GM18499 (cell line): ENCODE results near the gene ALAD.
"Not testable (repeated sequence)": the region's sequence is repeated elsewhere in the genome, so short reads cannot be mapped to it uniquely, and the experiment has no call there.

Experiments
- ATAC-seq: cut with Tn5 transposase; IDR thresholded peaks from one replicate; pipeline ENCODE4 v1.9.1; 2021; ENCODE audit warnings: moderate number of reproducible peaks; ENCODE audit not compliant: insufficient read depth, unreplicated experiment

ALAD gene

DNA sequence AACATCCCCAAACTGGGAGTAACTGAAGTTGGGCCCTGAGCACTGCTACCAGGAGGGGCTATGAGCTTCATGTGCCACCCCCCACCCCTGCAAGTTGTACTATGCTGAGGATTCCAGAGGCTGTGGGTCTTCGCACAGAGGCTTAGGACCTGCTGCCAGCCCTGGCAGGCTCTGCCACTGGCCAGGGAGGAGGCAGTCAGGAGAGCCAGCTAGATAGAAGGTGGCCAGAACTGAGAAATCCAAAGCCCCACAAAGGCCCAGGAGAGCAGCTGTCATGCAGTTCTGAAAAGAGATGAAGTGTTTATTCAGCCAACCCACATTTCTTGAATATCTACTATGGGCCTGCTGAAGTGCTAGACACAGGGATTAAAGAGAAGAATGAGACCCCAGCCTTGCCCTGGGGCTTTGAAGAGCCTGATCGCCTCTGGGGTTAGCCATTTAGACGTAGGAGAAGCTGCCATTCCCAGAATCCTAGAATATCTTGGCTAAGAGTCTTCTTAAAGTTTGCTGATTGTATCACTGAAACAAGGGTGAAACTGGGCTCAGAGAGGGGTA lies 1.4 kb downstream of the ALAD start:
- no peak for ATAC-seq

DNA sequence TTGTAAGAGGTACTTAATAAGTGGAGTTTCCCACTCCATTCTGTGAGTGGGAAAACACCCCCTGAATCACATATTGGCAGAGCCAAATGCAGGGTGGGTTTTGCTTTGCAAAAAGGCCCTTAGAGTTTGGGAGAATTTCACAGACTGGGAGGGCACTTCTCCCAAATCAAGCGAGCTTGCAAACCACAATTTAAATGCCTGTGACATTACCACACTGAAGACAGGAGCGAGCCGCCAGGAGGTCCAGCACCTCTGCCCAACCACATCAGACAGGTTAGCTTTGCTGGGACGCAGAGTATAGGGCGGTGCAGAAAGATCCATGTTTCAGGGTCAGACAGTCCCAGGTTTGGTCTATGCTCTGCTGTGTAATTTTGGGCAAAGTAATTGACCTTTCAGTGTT lies 2.3 kb downstream of the ALAD start:
- ATAC-seq = no peak

DNA sequence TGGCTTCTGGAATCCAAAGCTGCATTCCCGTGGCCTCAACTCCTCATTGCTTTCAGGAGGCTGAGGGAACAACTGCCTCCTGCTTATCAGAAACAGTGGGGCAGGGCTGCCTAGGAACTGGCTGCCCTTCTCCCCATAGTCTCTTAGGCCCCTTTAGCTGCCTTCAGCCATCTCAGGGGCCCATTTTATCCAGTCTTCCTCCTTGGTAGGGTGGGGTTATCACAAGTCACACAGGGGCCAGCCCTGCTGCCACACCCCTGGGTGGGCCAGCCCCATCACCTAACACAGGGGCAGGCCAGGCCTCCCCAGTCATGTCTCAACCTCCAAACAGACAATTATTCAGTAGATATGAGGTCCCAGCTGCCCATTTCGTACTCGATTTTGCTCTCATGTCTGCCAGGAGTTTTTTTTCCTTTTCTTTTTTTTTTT lies 3.9 kb downstream of the ALAD start:
- no peak for ATAC-seq

DNA sequence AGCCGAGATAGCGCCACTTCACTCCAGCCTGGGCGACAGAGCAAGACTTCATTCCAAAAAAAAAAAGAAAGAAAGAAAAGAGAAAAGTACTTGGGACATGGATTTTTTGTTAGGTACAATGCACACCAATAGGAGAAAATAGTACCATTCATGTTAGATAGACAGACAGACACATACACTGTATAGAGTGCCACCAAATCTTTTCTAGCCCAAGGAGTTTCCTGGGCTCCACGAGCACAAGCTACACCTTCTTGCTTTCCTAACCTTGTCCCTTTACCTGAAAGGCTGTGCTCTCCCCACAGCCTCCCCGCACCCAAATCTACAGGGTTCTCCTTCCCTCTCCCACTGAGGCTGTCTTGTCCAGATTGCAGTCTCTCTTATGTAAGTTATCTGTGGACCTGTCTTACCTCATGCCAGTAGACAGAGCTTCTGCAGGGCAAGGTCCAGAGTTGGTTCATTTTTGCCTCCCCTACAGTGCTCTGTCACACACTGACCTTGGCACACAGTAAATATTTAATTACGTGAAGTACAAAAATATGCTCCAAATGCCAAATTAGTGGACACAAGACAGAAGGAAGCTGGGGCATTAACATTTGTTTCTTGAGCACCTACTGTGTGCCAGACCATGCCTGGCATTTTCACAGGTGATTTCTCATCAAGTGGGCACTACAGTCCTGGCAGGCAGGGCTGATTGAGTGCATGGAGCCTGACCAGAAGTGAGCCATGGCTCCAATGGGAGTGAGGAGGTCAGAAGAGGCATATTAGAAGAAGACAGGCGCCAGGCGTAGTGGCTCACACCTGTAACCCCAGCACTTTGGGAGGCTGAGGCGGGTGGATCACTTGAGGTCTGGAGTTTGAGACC lies 5.9 kb downstream of the ALAD start:
- ATAC-seq = no peak

DNA sequence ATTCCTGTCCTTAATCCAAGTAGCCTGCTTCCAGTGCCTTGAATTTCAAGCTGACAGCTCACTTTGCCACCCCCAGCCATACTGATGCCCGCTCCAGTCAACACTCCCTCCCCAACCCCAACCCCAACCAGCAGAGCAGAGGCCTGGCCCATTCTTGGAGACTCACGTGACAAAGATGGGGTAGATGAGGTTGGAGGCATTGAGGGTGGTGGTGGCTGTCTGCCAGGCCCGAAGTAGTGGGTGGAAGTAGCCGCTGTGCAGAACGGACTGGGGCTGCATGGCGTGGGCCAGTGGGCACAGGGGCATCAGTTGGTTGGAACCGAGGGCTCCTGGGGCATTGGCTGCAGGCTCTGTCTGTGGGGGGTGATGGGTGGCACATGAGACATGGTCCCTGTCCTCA lies 7.8 kb downstream of the ALAD start:
- no peak for ATAC-seq

DNA sequence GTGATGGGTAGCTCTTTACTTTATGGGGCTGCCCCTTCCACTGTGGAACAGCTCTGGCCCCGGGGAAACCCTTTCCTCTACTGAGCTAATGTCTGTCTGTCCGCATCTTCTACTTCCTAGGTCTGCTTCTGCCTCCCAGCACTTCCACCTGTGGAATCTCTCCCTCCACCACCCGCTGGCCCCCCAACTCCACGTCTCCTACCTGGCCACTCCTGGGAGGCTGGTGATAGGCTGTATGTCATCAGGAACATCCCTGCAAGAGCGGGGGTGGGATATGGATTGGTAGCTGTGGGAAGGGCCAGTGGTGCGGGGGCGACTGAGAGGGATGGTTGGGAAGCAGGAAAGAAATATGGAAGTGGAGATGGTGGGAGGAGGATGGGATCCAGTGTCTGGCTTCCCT lies 9.2 kb downstream of the ALAD start:
- no peak for ATAC-seq

DNA sequence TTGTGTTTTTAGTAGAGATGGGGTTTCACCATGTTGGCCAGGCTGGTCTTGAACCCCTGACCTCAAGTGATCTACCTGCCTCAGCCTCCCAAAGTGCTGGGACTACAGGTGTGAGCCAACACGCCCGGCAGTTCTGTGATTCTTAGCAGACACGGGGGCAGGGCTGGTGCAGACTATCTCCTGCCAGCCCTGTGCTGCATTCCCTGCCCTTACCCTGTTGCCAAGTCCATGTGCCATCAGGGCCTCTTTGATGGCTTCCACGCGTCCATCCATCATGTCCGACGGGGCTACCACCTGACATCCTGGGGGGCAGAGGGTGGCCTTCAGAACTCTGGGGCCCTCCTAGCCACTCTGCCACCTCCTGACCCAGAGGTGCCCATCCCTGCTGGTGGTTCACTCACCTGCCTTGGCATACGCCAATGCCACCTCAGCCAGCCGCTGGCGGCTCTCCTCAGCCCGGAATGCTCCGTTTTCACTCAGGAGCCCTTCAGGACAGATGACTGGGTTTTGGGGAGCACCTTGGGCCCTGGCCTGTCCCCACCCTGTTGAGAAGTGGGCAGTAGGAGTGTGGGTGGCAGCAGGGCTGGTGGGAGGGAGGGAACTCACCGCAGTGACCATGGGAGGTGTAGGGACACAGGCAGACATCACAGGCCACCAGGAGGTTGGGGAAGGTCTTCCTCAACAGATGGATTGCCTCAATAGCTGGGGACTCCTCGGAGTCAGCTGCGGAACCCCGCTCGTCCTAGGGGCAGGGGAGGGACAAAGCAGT lies 10.7 kb downstream of the ALAD start:
- no peak for ATAC-seq

DNA sequence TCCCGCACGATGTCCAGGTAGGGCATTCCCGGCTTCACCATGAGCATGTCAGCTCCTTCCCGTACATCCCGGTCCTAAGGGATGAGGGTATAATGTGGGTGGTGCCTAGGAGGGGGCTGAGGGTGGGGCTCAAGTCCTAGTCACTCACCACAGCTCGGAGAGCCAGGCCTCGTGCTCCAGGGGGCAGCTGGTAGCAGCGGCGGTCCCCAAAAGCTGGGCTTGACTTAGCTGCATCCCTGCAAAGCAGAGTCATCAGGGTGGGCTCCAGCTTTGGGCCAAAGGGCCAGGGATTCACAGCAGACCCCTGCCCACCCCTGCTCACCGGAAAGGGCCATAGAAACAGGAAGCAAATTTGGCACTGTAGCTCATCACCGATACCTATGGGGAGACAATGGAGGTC lies 11.6 kb downstream of the ALAD start:
- ATAC-seq = no peak

DNA sequence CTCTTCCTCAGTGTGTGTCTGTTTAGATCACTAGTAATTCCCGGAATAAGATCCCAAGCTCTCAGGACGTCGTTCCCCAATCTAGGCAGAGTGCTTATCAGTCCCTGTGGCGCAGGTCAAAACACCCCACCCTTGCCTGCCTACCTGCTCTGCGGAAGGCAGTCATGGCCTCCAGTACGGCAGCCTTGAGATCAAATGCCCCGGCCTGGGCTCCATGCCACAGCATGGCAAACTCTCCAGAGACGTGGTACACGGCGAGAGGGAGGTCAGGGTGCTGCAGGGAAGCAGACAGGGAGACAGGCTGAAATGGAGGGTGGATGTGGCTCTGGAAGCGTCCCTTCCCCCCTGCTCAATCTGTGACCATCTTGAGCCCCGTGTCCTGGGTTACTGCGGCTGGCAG lies 12.3 kb downstream of the ALAD start:
- ATAC-seq = no peak

DNA sequence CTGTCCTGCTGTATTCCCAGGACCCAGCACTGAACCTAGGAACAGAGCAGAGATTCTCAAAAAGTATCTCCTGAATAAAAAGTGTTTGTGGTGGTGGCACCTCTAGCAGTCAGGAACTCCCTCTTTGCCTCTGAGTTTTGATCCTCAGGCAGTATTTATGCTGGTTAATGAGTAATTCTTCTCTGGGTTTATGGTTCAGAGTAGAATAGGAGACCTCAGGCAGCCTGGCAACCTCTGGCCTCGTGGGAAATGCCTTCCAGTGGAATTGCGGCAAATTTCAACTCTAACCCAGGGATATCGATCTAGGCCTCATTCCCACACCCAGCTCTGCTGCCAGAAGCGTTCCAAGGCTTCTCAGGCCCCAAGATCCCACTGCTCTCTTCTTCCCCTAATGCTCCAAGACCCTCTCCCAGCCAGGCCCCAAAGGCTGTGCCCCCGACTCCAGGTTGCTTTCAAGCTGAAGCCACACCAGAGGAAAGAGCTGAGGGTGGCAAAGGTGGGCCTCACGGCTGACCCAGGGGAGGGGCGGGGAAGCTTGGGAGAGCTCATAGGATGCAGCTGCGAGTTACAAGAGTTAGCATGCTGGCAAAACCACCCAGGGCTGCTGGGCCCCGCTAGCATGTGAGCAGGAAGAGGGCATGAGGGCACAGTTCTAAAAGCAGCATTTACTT lies 13.4 kb downstream of the ALAD start:
- no peak for ATAC-seq

DNA sequence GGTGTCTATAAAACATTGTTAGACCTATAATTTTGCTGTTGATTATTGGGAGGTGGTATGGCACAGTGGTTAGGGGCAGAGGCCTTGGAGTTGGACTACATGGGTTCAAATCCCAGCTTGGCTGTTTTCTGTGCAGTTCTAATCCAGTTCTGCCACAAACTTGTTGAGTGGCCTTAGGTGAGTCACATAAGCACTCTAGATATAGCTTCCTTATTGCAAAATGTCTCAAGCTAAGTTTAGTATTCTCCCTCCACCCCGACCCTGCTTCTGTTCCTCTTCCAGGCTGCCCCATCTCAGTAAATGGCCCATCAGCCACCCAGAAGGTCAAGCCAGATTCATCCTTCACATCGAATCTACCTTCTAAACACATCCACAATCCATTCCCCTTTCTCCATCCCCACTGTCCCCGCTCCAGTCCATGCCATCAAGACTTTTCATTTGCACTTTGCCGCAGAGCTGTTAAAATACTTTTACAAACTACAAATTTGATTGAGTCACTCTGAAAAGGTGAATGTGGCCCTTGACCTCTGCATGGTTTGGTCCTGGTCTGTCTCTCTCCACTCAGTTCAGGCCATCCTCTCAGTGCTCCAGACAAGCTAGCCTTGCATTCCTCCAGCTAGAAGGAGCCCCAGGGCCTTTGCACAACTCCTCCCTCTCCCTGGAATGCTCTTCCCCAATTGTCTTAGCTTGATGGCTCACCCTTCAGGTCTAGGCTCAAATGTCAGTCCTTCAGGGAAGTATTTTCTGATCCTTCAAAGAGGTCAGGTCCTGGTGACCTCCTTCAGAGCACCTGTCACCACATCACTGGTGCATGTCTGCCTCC lies 14.3 kb downstream of the ALAD start:
- ATAC-seq = no peak

DNA sequence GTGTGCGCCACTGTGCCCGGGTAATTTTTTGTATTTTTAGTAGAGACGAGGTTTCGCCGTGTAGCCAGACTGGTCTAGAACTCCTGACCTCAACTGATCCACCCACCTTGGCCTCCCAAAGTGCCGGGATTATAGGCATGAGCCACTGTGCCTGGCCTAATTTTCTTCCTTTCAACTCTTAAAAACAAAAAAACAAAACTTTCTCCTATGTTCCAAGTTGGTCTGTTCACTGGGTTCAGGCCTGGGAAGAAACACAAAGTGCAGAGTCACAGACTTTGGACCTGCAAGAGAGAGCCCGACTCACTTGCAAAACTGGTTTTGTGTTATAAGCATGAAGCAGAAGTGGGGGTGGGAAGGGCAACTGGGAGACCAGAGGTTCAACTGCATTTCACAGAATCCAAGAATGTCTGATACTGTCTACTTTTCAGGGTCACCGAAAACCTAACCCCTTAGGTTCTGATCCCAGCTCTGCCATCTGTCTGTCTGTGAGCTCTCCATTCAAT lies 19.1 kb downstream of the ALAD start:
- ATAC-seq = no peak

DNA sequence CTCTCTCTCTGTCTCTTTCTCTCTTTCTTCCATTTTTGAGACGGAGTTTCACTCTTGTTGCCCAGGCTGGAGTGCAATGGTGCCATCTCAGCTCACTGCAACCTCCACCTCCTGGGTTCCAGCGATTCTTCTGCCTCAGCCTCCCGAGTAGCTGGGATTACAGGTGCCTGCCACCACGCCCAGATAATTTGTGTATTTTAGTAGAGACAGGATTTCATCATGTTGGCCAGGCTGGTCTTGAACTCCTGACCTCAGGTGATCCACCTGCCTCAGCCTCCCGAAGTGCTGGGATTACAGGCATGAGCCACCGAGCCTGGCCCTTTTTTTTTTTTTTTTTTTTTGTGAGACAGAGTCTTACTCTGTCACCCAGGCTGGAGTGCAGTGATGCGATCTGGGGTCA lies 19.6 kb downstream of the ALAD start:
- not testable (repeated sequence) for ATAC-seq

DNA sequence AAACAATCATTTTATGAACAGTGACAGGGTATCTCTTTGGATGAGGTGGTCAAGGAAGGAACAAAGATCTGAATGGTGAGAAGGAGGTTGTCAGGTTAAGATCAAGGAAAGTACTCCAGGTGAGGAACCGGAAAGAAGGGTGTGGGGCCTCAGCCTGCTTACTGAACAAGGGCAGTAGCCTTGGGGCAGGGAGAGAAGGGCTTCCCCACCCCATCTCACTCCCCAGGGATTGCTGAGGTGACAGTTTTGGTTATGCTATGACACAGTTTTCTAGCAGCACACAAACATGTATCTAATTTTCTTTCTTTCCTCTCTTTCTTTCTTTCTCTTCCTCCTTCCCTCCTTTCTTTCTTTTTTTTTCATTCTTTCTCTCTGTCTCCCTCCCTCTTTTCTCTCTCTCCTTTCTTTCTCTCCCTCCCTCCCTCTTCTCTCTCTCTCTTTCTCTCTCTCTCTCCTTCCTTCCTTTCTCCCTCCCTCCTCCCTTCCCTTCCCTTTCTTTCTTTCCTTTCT lies 20.2 kb downstream of the ALAD start:
- ATAC-seq = no peak

DNA sequence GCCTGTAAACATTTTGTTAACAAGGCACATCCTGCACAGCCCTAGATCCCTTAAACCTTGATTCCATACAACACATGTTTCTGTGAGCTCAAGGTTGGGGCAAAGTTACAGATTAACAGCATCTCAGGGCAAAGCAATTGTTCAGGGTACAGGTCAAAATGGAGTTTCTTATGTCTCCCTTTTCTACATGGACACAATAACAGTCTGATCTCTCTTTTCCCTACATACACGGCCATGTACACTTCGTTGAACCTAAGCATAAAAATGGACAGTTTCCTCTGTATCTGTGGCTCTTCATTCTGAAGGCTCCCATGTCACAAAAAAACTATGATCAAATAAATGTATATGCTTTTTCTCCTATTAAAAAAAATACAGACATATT lies 21.3 kb downstream of the ALAD start:
- ATAC-seq = not testable (repeated sequence)

DNA sequence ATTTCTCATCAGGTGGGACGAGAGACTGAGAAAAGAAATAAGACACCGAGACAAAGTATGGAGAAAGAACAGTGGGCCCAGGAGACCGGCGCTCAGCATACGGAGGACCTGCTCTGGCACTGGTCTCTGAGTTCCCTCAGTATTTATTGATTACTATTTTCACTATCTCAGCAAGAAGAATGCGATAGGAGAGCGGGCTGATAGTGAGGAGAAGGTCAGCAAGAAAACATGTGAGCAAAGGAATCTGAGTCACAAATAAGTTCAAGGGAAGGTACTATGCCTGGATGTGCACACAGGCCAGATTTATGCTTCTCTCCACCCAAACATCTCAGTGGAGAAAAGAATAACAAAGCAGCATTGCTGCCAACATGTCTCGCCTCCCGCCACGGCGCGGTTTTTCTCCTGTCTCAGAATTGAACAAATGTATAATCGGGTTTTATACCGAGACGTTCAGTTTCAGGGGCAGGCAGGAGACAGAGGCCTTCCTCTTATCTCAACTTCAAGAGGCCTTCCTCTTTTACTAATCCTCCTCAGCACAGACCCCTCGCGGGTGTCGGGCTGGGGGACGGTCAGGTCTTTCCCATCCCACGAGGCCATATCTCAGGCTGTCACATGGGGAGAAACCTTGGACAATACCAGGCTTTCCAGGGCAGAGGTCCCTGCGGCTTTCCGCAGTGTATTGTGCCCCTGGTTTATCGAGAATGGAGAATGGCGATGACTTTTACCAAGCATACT lies 21.8 kb downstream of the ALAD start:
- not testable (repeated sequence) for ATAC-seq

DNA sequence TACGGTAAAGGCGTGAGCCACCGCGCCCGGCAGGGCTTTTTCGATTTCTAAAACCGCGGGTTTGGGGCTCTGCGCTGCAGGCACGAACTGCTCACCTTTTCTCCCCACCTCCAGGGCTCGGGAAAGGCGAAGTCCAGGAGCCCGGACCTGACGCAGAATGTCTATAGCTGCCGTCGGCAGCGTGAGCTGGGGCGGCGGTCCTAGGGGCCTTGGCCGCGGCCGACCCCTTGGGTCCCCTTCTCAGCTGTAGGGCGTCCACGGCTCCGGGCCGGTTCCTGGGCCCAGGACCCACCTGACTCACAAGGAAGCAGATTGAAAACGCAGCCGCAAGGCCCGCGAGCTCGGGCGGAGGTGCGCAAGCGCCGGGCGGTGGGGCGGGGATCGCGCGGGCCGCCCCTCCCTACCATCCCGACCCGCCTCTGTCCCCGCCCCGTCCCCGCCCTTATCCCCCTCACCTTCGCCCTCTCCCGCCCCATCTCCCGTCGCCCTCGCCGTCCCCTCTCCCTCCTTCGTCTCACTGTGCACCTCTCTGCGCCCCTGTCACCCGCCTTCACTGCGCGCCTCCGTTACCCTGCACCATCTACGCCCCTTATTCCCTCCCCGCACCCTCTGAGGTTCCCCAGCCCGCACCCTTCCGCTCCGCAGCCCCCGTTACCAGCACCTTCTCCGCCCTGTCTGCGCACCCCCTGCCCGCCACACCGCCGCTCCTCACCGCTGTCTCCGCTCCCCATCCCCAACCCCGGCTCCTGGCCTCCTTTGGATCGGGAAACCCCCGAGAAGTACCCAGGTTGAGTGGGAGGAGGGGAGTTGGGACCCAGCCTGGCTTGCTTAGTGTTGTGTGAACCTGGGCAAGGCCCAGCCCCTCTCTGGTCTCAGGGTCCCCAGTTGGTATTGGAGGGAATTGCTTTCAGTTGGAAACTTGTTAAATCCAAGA lies 24.2 kb downstream of the ALAD start, which contains the start of gene HDHD3:
TSS of gene HDHD3 (minus strand) at position 353 of the 934 bp plus-strand sequence. CDS start 2,632 bp downstream, outside the sequence.
- peak; percentile 50 for ATAC-seq
